Keratinocyte (primary cell): ENCODE results near the gene HLF.

ENCODE experiments used
- CTCF ChIP-seq, 3 experiments: IDR thresholded peaks in 1 of 3; conservative IDR thresholded peaks in 1 of 3; optimal IDR thresholded peaks in 1 of 3; 2 replicates in 2 of 3; 3 replicates in 1 of 3; pipeline versions ENCODE3 to v1.5.1; 2011; ENCODE audit warnings: low read length in 3 of 3, mild to moderate bottlenecking in 3 of 3, moderate library complexity in 2 of 3, control low read depth in 1 of 3, inconsistent platforms in 1 of 3; ENCODE audit not compliant: insufficient read depth in 2 of 3; ENCODE audit errors: extremely low read depth in 1 of 3
- EZH2 ChIP-seq: IDR thresholded peaks from one replicate; pipeline ENCODE4 v1.6.1; 2012; ENCODE audit warnings: inconsistent platforms, mild to moderate bottlenecking, low read length, moderate library complexity

DNA sequence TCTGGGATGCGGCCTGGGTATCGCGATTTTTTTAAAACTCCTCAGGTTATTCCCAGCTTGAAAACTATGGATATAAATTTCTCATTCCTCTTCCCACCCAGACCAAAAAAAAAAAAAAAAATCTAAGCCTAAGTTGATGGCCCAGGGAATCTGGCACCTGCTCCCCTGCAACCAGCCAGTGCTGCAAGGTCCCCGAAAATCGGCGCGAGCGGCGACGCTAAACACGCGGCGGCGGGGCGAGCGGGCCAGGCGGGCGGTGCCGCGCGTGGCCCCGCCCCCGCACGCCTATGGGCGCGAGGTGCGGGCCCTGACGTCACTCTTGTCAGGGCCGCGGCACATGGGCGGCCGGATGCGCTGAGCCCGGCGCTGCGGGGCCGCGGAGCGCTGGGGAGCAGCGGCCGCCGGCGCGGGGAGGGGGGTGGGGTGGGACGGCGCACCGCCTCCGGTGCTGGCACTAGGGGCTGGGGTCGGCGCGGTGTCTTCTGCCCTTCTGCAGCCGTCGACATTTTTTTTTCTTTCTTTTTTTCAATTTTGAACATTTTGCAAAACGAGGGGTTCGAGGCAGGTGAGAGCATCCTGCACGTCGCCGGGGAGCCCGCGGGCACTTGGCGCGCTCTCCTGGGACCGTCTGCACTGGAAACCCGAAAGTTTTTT is at the start of gene HLF:
- TF ChIP-seq CTCF (optimal IDR thresholded peaks at IDR 0.05 in 1 of 3, IDR thresholded peaks at IDR 0.05 in 1 of 3, conservative IDR thresholded peaks at IDR 0.05 in 1 of 3; ENCODE audit: extremely low read depth in 1 of 3, insufficient read depth in 2 of 3, low read length in 3 of 3) = no peak
- no peak for TF ChIP-seq EZH2
